Neuron (in vitro differentiated cells): ENCODE measurements around the gene MACROD1.
"Not testable (repeated sequence)": the region's sequence is repeated elsewhere in the genome, so short reads cannot be mapped to it uniquely, and the experiment has no call there.

Experiments used
- H2AFZ ChIP-seq: one replicate; pipeline ENCODE4 v1.6.1; 2013; ENCODE audit warnings: low read depth, mild to moderate bottlenecking, inconsistent platforms, low read length, moderate library complexity
- H3K27me3 ChIP-seq: one replicate; pipeline ENCODE4 v1.6.1; 2013; ENCODE audit warnings: low read length; ENCODE audit not compliant: insufficient read depth
- H3K36me3 ChIP-seq: one replicate; pipeline ENCODE4 v1.6.1; 2013; ENCODE audit warnings: low read length; ENCODE audit not compliant: insufficient read depth
- H3K4me1 ChIP-seq: one replicate; pipeline ENCODE4 v1.6.1; 2013; ENCODE audit warnings: low read length; ENCODE audit not compliant: insufficient read depth
- H3K4me3 ChIP-seq: 2 replicates; pipeline ENCODE4 v1.5.1; 2013; ENCODE audit warnings: mild to moderate bottlenecking, low read length, moderate library complexity
- H3K9me3 ChIP-seq: one replicate; pipeline ENCODE4 v1.6.1; 2013; ENCODE audit warnings: low read length

The MACROD1 gene

DNA sequence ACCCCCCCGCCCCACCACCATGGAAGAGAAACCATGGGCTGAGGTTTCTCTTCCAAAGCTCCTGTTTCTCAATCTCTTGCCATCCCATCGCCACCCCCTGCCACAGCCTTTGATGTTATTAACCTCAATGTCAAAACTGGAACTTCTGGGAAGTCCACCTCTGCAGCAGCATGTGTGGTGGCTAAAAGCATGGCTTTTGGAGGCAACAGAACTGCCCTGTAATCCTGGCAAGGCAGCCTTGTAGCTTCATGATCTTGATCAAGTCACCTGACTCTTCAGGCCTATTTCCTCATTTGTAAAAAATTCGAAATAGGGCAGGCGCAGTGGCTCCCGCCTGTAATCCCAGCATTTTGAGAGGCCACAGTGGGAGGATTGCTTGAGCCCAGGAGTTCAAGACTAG is 195.0 kb downstream of the MACROD1 start:
- Histone ChIP-seq H3K9me3 (no peaks in the 10 kb centered on the region), H3K4me1 (peaks cover 3% of the 10 kb centered on the region), H3K36me3 (no peaks in the 10 kb centered on the region), H3K27me3 (no peaks in the 10 kb centered on the region), H3K4me3 (no peak overlapping the region), H2AFZ (no peak overlapping the region)

DNA sequence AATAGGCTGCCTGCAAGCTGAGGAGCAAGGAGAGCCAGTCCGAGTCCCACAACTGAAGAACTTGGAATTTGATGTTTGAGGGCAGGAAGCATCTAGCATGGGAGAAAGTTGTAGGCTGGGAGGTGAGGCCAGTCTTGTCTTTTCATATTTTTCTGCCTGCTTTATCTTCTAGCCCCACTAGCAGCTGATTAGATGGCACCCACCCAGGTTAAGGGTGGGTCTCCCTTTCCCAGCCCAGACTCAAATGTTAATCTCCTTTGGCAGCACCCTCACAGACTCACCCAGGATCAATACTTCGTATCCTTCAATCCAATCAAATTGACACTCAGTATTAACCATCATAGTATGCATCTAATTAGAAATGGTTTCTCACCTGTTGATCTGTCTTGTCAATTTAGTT is 196.5 kb downstream of the MACROD1 start:
- Histone ChIP-seq H3K9me3 (no peaks in the 10 kb centered on the region), H3K4me3 (no peak overlapping the region), H3K27me3 (no peaks in the 10 kb centered on the region), H3K4me1 (peaks cover 8% of the 10 kb centered on the region), H3K36me3 (no peaks in the 10 kb centered on the region), H2AFZ (no peak overlapping the region)

DNA sequence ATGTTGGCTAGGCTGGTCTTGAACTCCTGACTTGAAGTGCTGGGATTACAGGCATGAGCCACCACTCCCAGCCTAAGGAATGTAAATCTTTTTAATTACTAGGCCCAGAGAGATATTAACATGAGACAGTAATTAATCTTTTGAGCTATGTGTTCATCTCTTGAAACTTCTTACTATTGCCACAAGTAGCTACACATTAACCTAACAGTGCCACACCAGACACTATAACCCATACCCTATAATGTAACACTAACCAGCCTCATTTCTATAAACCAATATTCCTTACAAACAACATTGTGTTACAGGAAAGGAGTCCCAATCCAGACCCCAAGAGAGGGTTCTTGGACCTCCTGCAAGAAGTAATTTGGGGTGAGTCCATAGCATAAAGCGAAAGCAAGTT is 199.5 kb downstream of the MACROD1 start:
- peaks cover 8% of the 10 kb centered on the region for H3K4me1 ChIP-seq
- no peaks in the 10 kb centered on the region for H3K9me3 ChIP-seq

DNA sequence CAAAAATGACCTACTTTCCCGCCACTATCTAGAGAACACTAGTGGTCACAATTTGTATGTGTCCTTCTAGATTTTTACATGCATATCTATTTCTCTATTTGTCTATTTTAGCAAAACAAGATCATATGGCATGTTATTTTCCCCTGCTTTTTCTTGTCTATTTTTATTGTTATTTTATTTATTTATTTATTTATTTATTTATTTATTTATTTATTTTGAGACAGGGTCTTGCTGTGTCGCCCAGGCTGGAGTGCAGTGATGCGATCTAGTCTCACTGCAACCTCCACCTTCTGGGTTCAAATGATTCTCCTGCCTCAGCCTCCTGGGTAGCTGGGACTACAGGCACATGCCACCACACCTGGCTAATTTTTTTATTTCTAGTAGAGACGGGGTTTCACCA is 202.0 kb downstream of the MACROD1 start:
- H3K27me3 ChIP-seq, H3K36me3 ChIP-seq, H3K4me3 ChIP-seq, H2AFZ ChIP-seq, H3K4me1 ChIP-seq, H3K9me3 ChIP-seq: not testable (repeated sequence)

More for the DNA sequence above, 199.5 kb downstream of the MACROD1 start:
- H3K27me3 ChIP-seq = no peaks in the 10 kb centered on the region
- H3K36me3 ChIP-seq = no peaks in the 10 kb centered on the region
- no peak overlapping the region for H2AFZ ChIP-seq
- no peak overlapping the region for H3K4me3 ChIP-seq

DNA sequence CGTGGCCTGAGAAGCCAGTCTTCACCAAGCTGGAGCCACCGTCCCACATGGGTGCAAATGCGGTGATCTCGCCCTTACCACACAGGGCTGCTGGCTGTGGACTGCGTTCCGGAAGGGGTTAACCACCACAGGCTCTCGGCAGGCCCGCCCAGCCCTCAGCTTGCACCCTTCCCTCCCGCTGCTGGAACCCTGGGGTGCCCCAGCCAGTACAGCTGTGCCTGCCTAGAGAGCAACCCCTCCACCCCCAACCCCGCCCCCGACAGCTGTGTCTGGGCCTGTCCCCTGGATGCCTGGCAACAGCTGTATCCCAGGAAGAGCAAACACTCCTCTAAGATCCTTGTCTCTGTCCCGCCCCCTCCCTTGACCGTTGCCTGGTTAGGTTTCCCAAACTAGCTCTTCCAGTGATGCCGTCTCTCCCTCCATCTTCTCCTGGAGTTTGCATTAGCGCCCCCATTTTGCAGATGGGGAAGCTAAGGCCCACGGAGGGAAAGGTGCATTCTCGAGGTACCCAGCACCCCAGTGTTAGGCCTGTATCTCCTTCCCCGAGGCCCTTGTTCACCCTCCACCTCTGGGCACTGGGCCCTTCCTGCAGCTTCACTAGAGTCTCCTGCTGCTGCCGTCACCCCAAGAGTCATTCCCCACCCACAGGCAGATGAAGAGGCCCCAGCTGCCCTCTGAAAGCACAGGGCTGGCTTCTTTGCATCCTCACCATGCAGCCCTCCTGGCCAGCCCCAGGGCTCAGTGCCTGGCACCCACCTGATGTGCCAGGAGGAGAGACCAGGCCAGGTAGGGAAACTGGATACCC is 204.1 kb downstream of the MACROD1 start:
- H3K9me3 ChIP-seq = no peaks in the 10 kb centered on the region
- H3K4me1 ChIP-seq = peaks cover 8% of the 10 kb centered on the region
- peaks cover 6% of the 10 kb centered on the region for H3K36me3 ChIP-seq
- H3K27me3 ChIP-seq = no peaks in the 10 kb centered on the region
- H2AFZ ChIP-seq = no peak overlapping the region
- no peak overlapping the region for H3K4me3 ChIP-seq

DNA sequence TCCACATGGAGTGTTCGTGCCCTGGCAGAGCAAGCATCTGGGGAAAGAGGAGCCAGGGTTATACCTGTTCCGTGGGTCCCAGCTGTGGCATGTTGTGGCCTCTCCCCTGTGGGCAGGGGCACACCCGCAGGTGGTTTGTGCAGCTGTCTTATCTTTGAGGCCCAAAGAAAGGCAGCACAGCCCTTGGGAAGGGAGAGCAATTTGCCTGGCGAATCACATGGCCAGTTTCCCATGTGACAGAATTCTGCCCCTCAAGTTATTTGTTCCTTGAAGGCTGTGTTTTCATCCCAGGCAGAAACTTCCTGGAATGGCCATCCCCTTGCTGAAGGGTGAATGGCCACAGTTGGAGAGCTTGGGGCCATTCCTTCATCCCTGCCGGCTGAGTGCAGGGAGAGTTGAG is 207.9 kb downstream of the MACROD1 start:
- Histone ChIP-seq H3K4me3 (no peak overlapping the region), H3K4me1 (no peaks in the 10 kb centered on the region), H3K27me3 (no peaks in the 10 kb centered on the region), H3K9me3 (no peaks in the 10 kb centered on the region), H3K36me3 (peaks cover 41% of the 10 kb centered on the region), H2AFZ (no peak overlapping the region)

DNA sequence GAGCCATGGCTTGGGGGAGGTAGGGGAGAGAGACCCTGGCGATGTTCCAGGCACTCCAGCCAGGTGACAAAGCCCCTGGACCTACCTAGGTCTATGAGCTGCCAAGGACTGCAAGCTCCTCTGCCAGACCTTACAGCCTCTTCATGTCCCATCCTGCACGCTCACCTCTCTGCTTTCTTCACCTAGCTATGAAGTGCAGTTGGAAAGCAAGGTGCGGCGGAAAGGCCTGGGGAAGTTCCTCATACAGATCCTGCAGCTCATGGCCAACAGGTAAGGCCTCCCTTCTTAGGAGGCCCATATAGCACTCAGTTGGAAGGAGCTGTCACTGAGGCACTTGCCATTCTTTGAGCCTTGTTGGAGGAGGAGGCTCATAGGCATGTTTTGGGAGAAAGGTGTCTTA is 213.3 kb downstream of the MACROD1 start:
- Histone ChIP-seq H3K36me3 (peaks cover 66% of the 10 kb centered on the region), H3K9me3 (no peaks in the 10 kb centered on the region)

DNA sequence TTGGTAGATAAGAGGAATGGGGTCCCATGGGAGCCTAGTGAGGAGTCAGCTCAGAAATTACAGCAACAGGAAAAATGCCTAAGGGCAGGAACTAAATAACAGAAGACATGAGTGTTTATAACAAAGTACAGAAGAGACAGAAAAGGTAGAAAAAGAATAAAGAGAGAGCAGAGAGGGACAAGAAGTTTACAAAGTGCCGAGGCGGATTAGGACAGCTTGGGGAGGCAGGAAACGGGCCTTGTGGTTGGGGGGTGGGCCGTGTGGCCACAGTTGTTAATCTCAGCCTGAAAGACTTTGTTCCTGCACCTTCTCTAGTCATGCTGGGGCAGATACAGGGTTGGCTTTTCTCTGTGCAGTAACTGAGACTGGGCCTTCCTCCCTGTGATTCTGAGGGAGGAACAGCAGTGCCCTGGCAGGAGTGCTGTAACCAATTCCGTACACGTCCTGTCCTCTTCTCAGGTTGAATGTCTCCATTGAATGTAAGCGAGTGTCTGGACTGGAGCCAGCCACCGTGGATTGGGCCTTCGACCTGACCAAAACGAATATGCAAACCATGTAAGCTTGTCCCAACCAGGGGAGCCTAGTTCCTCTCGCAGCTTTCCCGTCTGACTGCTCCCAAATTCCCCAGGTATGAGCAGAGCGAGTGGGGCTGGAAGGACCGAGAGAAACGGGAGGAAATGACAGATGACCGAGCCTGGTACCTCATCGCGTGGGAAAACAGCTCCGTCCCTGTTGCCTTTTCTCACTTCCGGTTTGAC is 214.0 kb downstream of the MACROD1 start:
- Histone ChIP-seq H2AFZ (no peak overlapping the region), H3K9me3 (no peaks in the 10 kb centered on the region), H3K27me3 (no peaks in the 10 kb centered on the region), H3K4me3 (no peak overlapping the region), H3K4me1 (no peaks in the 10 kb centered on the region), H3K36me3 (peaks cover 61% of the 10 kb centered on the region)

More for the DNA sequence above, 213.3 kb downstream of the MACROD1 start:
- no peak overlapping the region for H3K4me3 ChIP-seq
- no peaks in the 10 kb centered on the region for H3K27me3 ChIP-seq
- no peak overlapping the region for H2AFZ ChIP-seq
- no peaks in the 10 kb centered on the region for H3K4me1 ChIP-seq
